ENCODE measurements around the gene LHPP.

Gene LHPP

DNA sequence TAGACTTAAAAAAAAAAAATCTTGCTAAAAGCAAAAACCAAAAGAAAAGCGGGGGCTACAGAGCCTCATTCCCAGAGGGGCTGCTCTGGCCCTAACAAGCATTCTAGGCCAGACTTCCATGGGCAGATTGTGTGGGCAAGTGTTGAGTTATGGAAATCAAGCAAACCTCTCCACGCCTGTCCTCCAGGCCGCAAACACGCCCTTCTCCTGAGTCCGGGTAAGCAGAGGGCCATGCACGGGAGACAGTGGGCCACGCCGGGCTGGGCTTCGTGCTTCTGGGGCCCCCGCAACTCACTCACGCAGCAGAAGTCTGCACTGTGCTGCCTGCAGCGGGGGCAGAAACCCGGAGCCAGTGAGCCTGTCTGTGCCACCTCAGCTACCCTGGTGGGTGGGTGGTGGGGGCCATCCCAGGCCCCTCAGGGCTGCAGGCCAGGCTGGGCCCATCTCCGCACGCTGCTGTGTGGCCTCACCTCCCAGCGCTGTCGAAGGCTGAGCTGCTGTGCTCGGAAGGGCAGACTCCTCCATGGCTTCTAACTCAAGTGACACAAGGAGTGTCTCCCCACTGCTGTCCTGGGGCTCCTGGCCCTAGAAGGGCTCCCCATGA, 156.9 kb downstream of the LHPP start:
- TF ChIP-seq, protein P1, sequence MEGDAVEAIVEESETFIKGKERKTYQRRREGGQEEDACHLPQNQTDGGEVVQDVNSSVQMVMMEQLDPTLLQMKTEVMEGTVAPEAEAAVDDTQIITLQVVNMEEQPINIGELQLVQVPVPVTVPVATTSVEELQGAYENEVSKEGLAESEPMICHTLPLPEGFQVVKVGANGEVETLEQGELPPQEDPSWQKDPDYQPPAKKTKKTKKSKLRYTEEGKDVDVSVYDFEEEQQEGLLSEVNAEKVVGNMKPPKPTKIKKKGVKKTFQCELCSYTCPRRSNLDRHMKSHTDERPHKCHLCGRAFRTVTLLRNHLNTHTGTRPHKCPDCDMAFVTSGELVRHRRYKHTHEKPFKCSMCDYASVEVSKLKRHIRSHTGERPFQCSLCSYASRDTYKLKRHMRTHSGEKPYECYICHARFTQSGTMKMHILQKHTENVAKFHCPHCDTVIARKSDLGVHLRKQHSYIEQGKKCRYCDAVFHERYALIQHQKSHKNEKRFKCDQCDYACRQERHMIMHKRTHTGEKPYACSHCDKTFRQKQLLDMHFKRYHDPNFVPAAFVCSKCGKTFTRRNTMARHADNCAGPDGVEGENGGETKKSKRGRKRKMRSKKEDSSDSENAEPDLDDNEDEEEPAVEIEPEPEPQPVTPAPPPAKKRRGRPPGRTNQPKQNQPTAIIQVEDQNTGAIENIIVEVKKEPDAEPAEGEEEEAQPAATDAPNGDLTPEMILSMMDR (IDR thresholded peaks at IDR 0.05; ENCODE audit: poor library complexity, severe bottlenecking), result no peak
- ATAC-seq (ENCODE audit: low read depth) (peak; percentile 4; the same call in 1 of the 3 replicates), DNase-seq (ENCODE audit: low spot score) (no peak)
- H3K9me3 ChIP-seq (ENCODE audit: severe bottlenecking), result no peaks in the 10 kb centered on the region
- H3K4me1 ChIP-seq (ENCODE audit: insufficient read depth, poor library complexity, severe bottlenecking), result peaks cover 15% of the 10 kb centered on the region
- no peaks in the 10 kb centered on the region for H3K27me3 ChIP-seq (ENCODE audit: insufficient read depth, poor library complexity, severe bottlenecking)
- H3K27ac ChIP-seq (ENCODE audit: poor library complexity, severe bottlenecking), result peak overlapping the region; percentile 48
- H3K36me3 ChIP-seq (ENCODE audit: low read depth), result no peaks in the 10 kb centered on the region
- H3K4me3 ChIP-seq (ENCODE audit: severe bottlenecking), result no peak overlapping the region

GRCh38 chr10:124619195-124619594, 157.6 kb downstream of the LHPP start:
- ATAC-seq (ENCODE audit: low read depth) (peak; percentile 87), DNase-seq (ENCODE audit: low spot score) (no peak)
- Histone ChIP-seq H3K27me3 (ENCODE audit: insufficient read depth, poor library complexity, severe bottlenecking) (no peaks in the 10 kb centered on the region), H3K27ac (ENCODE audit: poor library complexity, severe bottlenecking) (peak overlapping the region; percentile 48), H3K4me3 (ENCODE audit: severe bottlenecking) (no peak overlapping the region), H3K36me3 (ENCODE audit: low read depth) (no peaks in the 10 kb centered on the region), H3K9me3 (ENCODE audit: severe bottlenecking) (no peaks in the 10 kb centered on the region), H3K4me1 (ENCODE audit: insufficient read depth, poor library complexity, severe bottlenecking) (peaks cover 15% of the 10 kb centered on the region)
- TF ChIP-seq, protein P1 (IDR thresholded peaks at IDR 0.05; ENCODE audit: poor library complexity, severe bottlenecking), result no peak

GRCh38 chr10:124619802-124620490, 158.3 kb downstream of the LHPP start:
- no peaks in the 10 kb centered on the region for H3K27me3 ChIP-seq (ENCODE audit: insufficient read depth, poor library complexity, severe bottlenecking)
- ATAC-seq (ENCODE audit: low read depth) (no peak), DNase-seq (ENCODE audit: low spot score) (no peak)
- peak overlapping the region; percentile 48 for H3K27ac ChIP-seq (ENCODE audit: poor library complexity, severe bottlenecking)
- H3K36me3 ChIP-seq (ENCODE audit: low read depth), result no peaks in the 10 kb centered on the region
- H3K4me3 ChIP-seq (ENCODE audit: severe bottlenecking), result no peak overlapping the region
- TF ChIP-seq, protein P1 (IDR thresholded peaks at IDR 0.05; ENCODE audit: poor library complexity, severe bottlenecking), result no peak
- H3K4me1 ChIP-seq (ENCODE audit: insufficient read depth, poor library complexity, severe bottlenecking), result peaks cover 15% of the 10 kb centered on the region
- no peaks in the 10 kb centered on the region for H3K9me3 ChIP-seq (ENCODE audit: severe bottlenecking)

- H3K27ac ChIP-seq (ENCODE audit: poor library complexity, severe bottlenecking), result no peak overlapping the region
- H3K9me3 ChIP-seq (ENCODE audit: severe bottlenecking), result no peaks in the 10 kb centered on the region
- ATAC-seq (ENCODE audit: low read depth), result no peak
These were observed 160.0 kb downstream of the LHPP start for GRCh38 chr10:124621637-124622036.

More at GRCh38 chr10:124621637-124622036, 160.0 kb downstream of the LHPP start:
- Histone ChIP-seq H3K4me3 (ENCODE audit: severe bottlenecking) (no peak overlapping the region), H3K27me3 (ENCODE audit: insufficient read depth, poor library complexity, severe bottlenecking) (no peaks in the 10 kb centered on the region), H3K36me3 (ENCODE audit: low read depth) (no peaks in the 10 kb centered on the region), H3K4me1 (ENCODE audit: insufficient read depth, poor library complexity, severe bottlenecking) (peaks cover 18% of the 10 kb centered on the region)
- DNase-seq (ENCODE audit: low spot score), result no peak
- TF ChIP-seq, protein P1 (IDR thresholded peaks at IDR 0.05; ENCODE audit: poor library complexity, severe bottlenecking), result no peak
